GM19238 (cell line): ENCODE measurements around the gene DMXL1.
"Not testable (repeated sequence)": the region's sequence is repeated elsewhere in the genome, so short reads cannot be mapped to it uniquely, and the experiment has no call there.

Source experiments
- DNase-seq: peaks from one replicate; pipeline ENCODE4 v3.0.0; 2011; ENCODE audit warnings: low spot score; ENCODE audit not compliant: insufficient read length

The DMXL1 gene

DNA sequence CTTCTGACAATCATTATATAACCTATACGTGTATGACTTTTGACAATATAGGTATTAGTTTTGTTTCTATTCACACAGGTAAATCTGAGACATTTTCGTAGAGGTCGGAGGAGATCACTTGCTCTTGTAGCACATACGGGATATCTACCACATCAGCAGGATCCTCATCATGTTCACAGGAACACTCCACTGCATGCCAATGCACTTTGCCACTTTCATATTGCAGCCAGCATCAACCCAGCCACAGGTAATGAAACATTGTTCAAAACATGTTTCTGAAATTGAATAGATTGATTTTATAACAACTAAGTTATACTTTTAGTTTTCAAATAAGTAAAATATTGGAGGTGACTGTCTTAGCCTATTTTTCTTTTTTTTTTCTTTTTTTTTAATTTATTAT lies 50.0 kb downstream of the DMXL1 start:
- DNase-seq: no peak

- DNase-seq: not testable (repeated sequence)
Observed at GRCh38 chr5:119122474-119122873, 51.6 kb downstream of the DMXL1 start.

- DNase-seq: no peak
Observed at GRCh38 chr5:119123280-119123679, 52.4 kb downstream of the DMXL1 start.

GRCh38 chr5:119129770-119130169 lies 58.9 kb downstream of the DMXL1 start:
- no peak for DNase-seq

DNA sequence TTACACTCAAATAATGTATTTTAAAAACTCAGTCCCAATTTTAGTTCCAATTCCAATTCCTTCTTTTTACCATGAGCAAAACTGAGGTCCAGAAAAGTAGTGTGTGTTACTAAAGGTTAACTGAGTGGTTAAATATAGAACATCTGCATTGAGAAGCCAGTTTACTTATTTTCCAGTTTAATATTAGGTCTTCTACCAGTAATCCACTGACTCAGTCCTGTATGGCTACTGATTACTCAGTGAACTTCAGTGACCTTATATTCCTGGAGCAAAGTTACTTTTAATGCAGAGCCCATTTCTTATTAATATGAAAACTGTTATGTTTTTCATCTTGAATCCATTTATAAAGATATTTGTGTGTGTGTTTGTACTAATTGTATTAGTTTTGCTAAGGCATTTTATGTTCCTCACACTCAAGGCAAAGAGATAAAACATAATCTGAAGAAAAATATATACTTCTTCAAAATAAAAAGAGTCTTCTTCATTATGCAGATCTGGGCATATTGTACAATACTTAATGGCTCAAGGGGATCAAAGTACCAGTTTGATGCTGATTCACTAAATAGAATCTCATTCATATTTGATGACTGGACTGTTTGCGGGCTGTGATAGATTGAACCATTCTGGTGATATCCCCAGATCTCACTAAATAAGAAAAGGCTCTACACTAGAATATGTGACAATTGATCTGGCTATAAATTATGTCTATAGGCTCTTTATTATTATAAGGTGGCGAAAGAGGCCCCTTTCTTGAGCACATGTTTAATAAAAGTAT lies 60.8 kb downstream of the DMXL1 start:
- DNase-seq: no peak

- DNase-seq: not testable (repeated sequence)
Observed at GRCh38 chr5:119135743-119136142, 64.9 kb downstream of the DMXL1 start.

- no peak for DNase-seq
Observed at GRCh38 chr5:119136666-119137318, 65.9 kb downstream of the DMXL1 start.

GRCh38 chr5:119153629-119154028 lies 82.7 kb downstream of the DMXL1 start:
- no peak for DNase-seq

- no peak for DNase-seq
Observed at GRCh38 chr5:119158144-119158543, 87.3 kb downstream of the DMXL1 start.

DNA sequence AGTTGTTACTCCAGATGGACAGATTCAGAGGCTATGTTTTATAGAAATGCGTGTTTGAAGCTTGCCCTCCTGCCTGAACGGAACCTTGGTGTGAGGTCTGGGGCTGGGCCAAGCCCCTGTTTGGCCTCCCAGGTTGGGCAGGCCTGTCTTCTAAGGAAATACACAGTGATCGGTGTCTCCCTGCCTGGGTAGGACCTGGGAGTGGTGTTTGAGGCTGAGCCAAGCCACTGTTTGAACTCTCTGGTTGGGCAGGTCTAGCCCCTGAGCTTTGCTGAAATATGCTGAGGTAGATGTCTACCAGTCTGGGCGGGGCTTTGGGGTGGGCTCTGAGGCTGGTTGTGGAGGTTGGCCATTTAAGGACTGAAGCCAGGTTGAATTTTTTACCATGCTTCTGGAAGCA lies 90.5 kb downstream of the DMXL1 start:
- DNase-seq: no peak

- no peak for DNase-seq
Observed at GRCh38 chr5:119166026-119166425, 95.1 kb downstream of the DMXL1 start.

- DNase-seq: no peak
Observed at GRCh38 chr5:119168401-119168800, 97.5 kb downstream of the DMXL1 start.

GRCh38 chr5:119171686-119172085 lies 100.8 kb downstream of the DMXL1 start:
- no peak for DNase-seq

GRCh38 chr5:119174578-119175163 lies 103.8 kb downstream of the DMXL1 start:
- DNase-seq: no peak

- DNase-seq: no peak
Observed at GRCh38 chr5:119176785-119177184, 105.9 kb downstream of the DMXL1 start.

DNA sequence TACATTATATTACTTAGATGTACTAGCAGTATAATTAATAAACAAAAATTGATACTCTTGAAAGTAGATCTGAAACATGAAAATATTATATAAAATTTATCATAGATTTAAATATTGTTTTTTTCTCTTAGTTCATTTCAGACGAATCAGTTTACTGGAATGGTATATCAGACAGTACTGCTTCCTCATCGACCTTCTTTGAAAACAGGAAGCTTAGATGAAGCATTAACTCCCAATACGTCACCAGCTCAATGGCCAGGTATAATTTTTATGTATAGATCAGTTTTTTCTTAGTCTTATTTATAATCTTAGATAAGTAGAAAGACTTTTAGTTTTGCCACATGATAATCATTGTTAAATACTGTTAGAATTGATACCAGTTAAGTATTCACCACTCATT lies 106.3 kb downstream of the DMXL1 start:
- no peak for DNase-seq

DNA sequence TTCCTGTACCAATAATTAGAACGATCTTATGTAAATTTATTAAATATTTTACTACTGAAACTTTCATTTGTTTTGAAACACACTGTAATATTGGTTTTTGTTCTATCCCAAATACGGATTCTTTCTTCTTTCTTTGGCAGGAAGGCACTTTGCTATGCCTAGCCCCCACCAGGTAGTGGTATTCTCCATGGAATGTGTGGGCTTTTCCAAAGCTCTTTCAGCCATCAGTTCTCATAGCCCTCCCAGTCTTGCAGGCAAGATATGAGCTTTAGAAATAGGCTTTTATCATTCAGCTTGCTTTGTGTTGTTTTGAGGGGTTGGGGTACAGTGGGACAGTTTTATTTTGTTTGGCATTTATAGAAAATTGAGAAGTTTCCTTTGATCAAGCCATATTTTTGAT lies 107.5 kb downstream of the DMXL1 start:
- DNase-seq: no peak

- no peak for DNase-seq
Observed at GRCh38 chr5:119179857-119180641, 109.2 kb downstream of the DMXL1 start.

GRCh38 chr5:119185512-119185911 lies 114.6 kb downstream of the DMXL1 start:
- DNase-seq: not testable (repeated sequence)

GRCh38 chr5:119187776-119188529 lies 117.1 kb downstream of the DMXL1 start:
- no peak for DNase-seq

- no peak for DNase-seq
Observed at GRCh38 chr5:119190470-119191095, 119.7 kb downstream of the DMXL1 start.
